Measurements from ENCODE around the gene SETX. TPM values are rescaled to one million over a fixed set of nuclear protein-coding genes. Genes with fewer than 3 reads are reported as not detected.

Gene SETX
- total and polyA plus RNA-seq, 2 donors (not counting 1 experiment from before 2014, with no cell fraction given) = 29.2 to 105 TPM

GRCh38 chr9:132334364-132334763, 20.4 kb downstream of the SETX start:
- Histone ChIP-seq H4K20me1 (ENCODE audit: control insufficient read depth, insufficient read depth, low read length, poor library complexity, severe bottlenecking) (peaks cover 57% of the 10 kb centered on the region), H3K9ac (ENCODE audit: low read length) (no peak overlapping the region), H3K27ac (ENCODE audit: low read length in 2 of 2) (no peak overlapping the region), H3K27me3 (replicated peaks in 1 of 4; ENCODE audit: control extremely low read depth in 1 of 4, control insufficient read depth in 3 of 4, insufficient read depth in 4 of 4, low read length in 3 of 4) (no peaks in the 10 kb centered on the region), H3K36me3 (replicated peaks in 1 of 2; ENCODE audit: control extremely low read depth in 1 of 2, control insufficient read depth in 1 of 2, extremely low read depth in 1 of 2, insufficient read depth in 2 of 2, low read length in 1 of 2) (peaks cover 36 to 82% of the 10 kb centered on the region in 2 experiments), H3K4me1 (ENCODE audit: control insufficient read depth in 2 of 2, insufficient read depth in 2 of 2, low read length in 2 of 2) (no peaks in the 10 kb centered on the region), H3K4me2 (replicated peaks; ENCODE audit: low read depth, low read length, poor library complexity, severe bottlenecking) (no peak overlapping the region), H2AFZ (ENCODE audit: insufficient read depth, low read depth, low read length, poor library complexity, severe bottlenecking) (no peak overlapping the region), H3K9me3 (ENCODE audit: control extremely low read depth in 1 of 3, control insufficient read depth in 2 of 3, insufficient read depth in 1 of 3, low read length in 2 of 3) (no peaks in the 10 kb centered on the region), H3K79me2 (ENCODE audit: control insufficient read depth, insufficient read depth, low read length) (peaks cover 60% of the 10 kb centered on the region), H3K4me3 (ENCODE audit: control extremely low read depth in 1 of 5, extremely low read depth in 1 of 5, insufficient read depth in 1 of 5, low read depth in 2 of 5, low read length in 4 of 5) (no peak overlapping the region)
- Mint-ChIP-seq H3K4me3 (no peak overlapping the region), H3K27ac (no peak overlapping the region), H3K4me1 (peaks cover 2% of the 10 kb centered on the region), H3K9me3 (ENCODE audit: insufficient read depth) (no peaks in the 10 kb centered on the region), H3K27me3 (no peaks in the 10 kb centered on the region)
- ChIA-PET CTCF (no interaction called here), POLR2A (no interaction called here)
- 100% methylated on average over 2 of the region's 3 CpGs for WGBS (ENCODE audit: insufficient coverage)
- intact Hi-C loops (cut with micrococcal nuclease) = loop anchor here (10.0 kb wide), 1 partner anchor 50 kb away; no protein-coding TSS in a partner anchor
- TF ChIP-seq EZH2 (IDR thresholded peaks at IDR 0.05; ENCODE audit: borderline replicate concordance, insufficient read depth, low read depth, low read length, poor library complexity, severe bottlenecking) (no peak), CTCF (IDR thresholded peaks at IDR 0.05) (no peak)
- ATAC-seq (ENCODE audit: low read depth) (no peak), DNase-seq (no peak)

- intact Hi-C loops (cut with micrococcal nuclease) = loop anchor here (10.0 kb wide), 1 partner anchor 49 kb away; no protein-coding TSS in a partner anchor
- Histone ChIP-seq H3K4me2 (replicated peaks; ENCODE audit: low read depth, low read length, poor library complexity, severe bottlenecking) (no peak overlapping the region), H2AFZ (ENCODE audit: insufficient read depth, low read depth, low read length, poor library complexity, severe bottlenecking) (no peak overlapping the region), H3K27ac (ENCODE audit: low read length in 2 of 2) (no peak overlapping the region), H3K36me3 (replicated peaks in 1 of 2; ENCODE audit: control extremely low read depth in 1 of 2, control insufficient read depth in 1 of 2, extremely low read depth in 1 of 2, insufficient read depth in 2 of 2, low read length in 1 of 2) (peaks cover 43 to 83% of the 10 kb centered on the region in 2 experiments), H3K9ac (ENCODE audit: low read length) (no peak overlapping the region), H3K4me3 (ENCODE audit: control extremely low read depth in 1 of 5, extremely low read depth in 1 of 5, insufficient read depth in 1 of 5, low read depth in 2 of 5, low read length in 4 of 5) (no peak overlapping the region), H3K79me2 (ENCODE audit: control insufficient read depth, insufficient read depth, low read length) (peaks cover 56% of the 10 kb centered on the region), H3K4me1 (ENCODE audit: control insufficient read depth in 2 of 2, insufficient read depth in 2 of 2, low read length in 2 of 2) (no peaks in the 10 kb centered on the region), H3K27me3 (replicated peaks in 1 of 4; ENCODE audit: control extremely low read depth in 1 of 4, control insufficient read depth in 3 of 4, insufficient read depth in 4 of 4, low read length in 3 of 4) (no peaks in the 10 kb centered on the region), H3K9me3 (ENCODE audit: control extremely low read depth in 1 of 3, control insufficient read depth in 2 of 3, insufficient read depth in 1 of 3, low read length in 2 of 3) (no peaks in the 10 kb centered on the region), H4K20me1 (ENCODE audit: control insufficient read depth, insufficient read depth, low read length, poor library complexity, severe bottlenecking) (peaks cover 58% of the 10 kb centered on the region)
- POLR2A ChIA-PET = no interaction called here
- Mint-ChIP-seq H3K27ac (no peak overlapping the region), H3K27me3 (no peaks in the 10 kb centered on the region), H3K9me3 (ENCODE audit: insufficient read depth) (no peaks in the 10 kb centered on the region), H3K4me3 (no peak overlapping the region), H3K4me1 (peaks cover 3% of the 10 kb centered on the region)
- DNase-seq (no peak), ATAC-seq (ENCODE audit: low read depth) (no peak)
- WGBS (ENCODE audit: insufficient coverage) = no CpG with 5 or more reads among the region's 1 CpG
- CTCF ChIA-PET = no interaction called here
- TF ChIP-seq EZH2 (IDR thresholded peaks at IDR 0.05; ENCODE audit: borderline replicate concordance, insufficient read depth, low read depth, low read length, poor library complexity, severe bottlenecking) (no peak), CTCF (IDR thresholded peaks at IDR 0.05) (no peak)
Observed at GRCh38 chr9:132333556-132333955, 21.2 kb downstream of the SETX start.

Data from B cell (primary cell).